OCI-LY7 (cell line): Measurements from ENCODE around the gene AMOTL1.

Source experiments
- CTCF ChIP-seq: fragments of 200-600 bp; sonication (generic); conservative IDR thresholded peaks from 2 replicates; pipeline ENCODE4 v1.5.1; 2014; ENCODE audit warnings: mild to moderate bottlenecking, antibody characterized with exemption, low read length, moderate library complexity, mixed read lengths
- EZH2phosphoT487 ChIP-seq: fragments of 200-600 bp; sonication (generic); IDR thresholded peaks from 2 replicates; pipeline ENCODE4 v1.6.1; 2018; ENCODE audit warnings: low read depth, borderline replicate concordance, mild to moderate bottlenecking, mixed run types, antibody characterized with exemption, low read length, moderate library complexity, mixed read lengths

- TF ChIP-seq CTCF, result no peak
- TF ChIP-seq EZH2phosphoT487, result no peak
Measured at GRCh38 chr11:94849839-94850238, 81.7 kb downstream of the AMOTL1 start.
